B cell (primary cell): ENCODE results near the gene ABCA4.

Experiments
- EZH2 ChIP-seq: IDR thresholded peaks from 2 replicates; pipeline ENCODE4 v1.6.1; 2012; ENCODE audit warnings: borderline replicate concordance, low read depth, mild to moderate bottlenecking, moderate library complexity, low read length; ENCODE audit not compliant: insufficient read depth, poor library complexity, severe bottlenecking
- TF ChIP-seq, protein P1 (sequence below): fragments of 200-600 bp; IDR thresholded peaks from one replicate; pipeline ENCODE4 v1.8.0; 2022; ENCODE audit warnings: antibody characterized with exemption, mild to moderate bottlenecking

DNA sequence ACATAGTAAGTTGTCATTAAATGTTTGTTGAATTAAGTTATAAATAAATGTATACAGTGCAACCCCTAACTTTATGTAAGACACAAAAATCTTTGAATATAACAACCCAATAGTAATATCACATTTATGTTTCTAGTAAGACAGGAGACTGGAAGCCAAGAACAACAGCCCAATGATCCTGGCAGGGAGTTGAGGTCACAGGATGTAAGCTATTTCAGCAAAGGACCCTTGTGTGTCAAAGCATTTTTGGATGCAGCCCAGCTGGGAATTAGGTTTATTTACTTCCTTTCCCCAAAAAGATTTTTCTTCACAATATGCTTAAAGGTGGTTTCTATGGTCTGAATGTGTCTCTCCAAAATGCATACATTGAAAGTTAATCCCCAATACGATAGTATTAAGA, 34.0 kb upstream of the ABCA4 start:
- TF ChIP-seq, protein P1, sequence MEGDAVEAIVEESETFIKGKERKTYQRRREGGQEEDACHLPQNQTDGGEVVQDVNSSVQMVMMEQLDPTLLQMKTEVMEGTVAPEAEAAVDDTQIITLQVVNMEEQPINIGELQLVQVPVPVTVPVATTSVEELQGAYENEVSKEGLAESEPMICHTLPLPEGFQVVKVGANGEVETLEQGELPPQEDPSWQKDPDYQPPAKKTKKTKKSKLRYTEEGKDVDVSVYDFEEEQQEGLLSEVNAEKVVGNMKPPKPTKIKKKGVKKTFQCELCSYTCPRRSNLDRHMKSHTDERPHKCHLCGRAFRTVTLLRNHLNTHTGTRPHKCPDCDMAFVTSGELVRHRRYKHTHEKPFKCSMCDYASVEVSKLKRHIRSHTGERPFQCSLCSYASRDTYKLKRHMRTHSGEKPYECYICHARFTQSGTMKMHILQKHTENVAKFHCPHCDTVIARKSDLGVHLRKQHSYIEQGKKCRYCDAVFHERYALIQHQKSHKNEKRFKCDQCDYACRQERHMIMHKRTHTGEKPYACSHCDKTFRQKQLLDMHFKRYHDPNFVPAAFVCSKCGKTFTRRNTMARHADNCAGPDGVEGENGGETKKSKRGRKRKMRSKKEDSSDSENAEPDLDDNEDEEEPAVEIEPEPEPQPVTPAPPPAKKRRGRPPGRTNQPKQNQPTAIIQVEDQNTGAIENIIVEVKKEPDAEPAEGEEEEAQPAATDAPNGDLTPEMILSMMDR: no peak
- TF ChIP-seq EZH2: no peak
